Osteocyte (in vitro differentiated cells): ENCODE results near the gene DNM3. TPM values are rescaled to one million over a fixed set of nuclear protein-coding genes. Genes with fewer than 3 reads are reported as not detected.

Experiments
- DNase-seq: peaks from one replicate; pipeline ENCODE4 v3.0.0; 2021; ENCODE audit warnings: mixed read lengths; ENCODE audit not compliant: unreplicated experiment; ENCODE audit errors: extremely low spot score
- H3K27ac Mint-ChIP-seq: one replicate; pipeline ENCODE4 v1.8.0; 2021; ENCODE audit warnings: mild to moderate bottlenecking, mixed read lengths; ENCODE audit not compliant: unreplicated experiment
- H3K27me3 Mint-ChIP-seq: one replicate; pipeline ENCODE4 v1.8.0; 2021; ENCODE audit warnings: mixed read lengths; ENCODE audit not compliant: unreplicated experiment
- H3K36me3 Mint-ChIP-seq: one replicate; pipeline ENCODE4 v1.8.0; 2021; ENCODE audit warnings: mixed read lengths; ENCODE audit not compliant: unreplicated experiment
- H3K4me1 Mint-ChIP-seq: one replicate; pipeline ENCODE4 v1.8.0; 2021; ENCODE audit warnings: mixed read lengths; ENCODE audit not compliant: unreplicated experiment
- H3K4me3 Mint-ChIP-seq: one replicate; pipeline ENCODE4 v1.8.0; 2021; ENCODE audit warnings: mild to moderate bottlenecking, moderate library complexity, mixed read lengths; ENCODE audit not compliant: unreplicated experiment
- H3K9me3 Mint-ChIP-seq: one replicate; pipeline ENCODE4 v1.8.0; 2021; ENCODE audit warnings: mixed read lengths; ENCODE audit not compliant: unreplicated experiment
- total RNA-seq: library from RNA; stranded (reverse); gene quantifications from 2 replicates; pipeline ENCODE4 v1.2.1, GENCODE V29; 2021
- TF ChIP-seq, protein P1 (sequence below): fragments of 200-600 bp; sonication (generic); IDR thresholded peaks from 2 replicates; pipeline ENCODE4 v1.5.0; 2021; ENCODE audit warnings: antibody characterized with exemption, mild to moderate bottlenecking, moderate library complexity

The DNM3 gene
- total RNA-seq, 1 donor from 2014 or later = 3.7 TPM

DNA sequence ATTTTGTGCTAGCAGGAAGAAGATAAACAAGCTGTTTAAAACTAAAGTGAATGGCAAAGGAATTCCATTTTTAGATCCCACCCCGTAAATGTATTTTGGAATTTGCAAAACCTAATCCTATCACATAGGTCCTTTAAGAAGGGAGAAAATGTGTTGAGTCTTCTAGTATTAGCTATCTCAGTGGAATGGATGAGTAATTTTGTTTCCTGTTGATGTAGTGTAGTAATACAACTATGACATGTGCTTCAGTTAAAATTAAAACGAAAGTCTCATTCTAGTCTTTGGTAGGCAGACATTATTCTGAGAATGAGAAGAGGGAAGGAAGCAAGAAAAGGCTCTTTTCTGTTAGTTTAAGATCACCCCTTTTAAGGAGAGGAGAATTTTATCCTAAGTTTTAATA, 313.3 kb downstream of the DNM3 start:
- peak overlapping the region; percentile 99 for H3K27ac Mint-ChIP-seq
- no peaks in the 10 kb centered on the region for H3K27me3 Mint-ChIP-seq
- peaks cover 32% of the 10 kb centered on the region for H3K4me1 Mint-ChIP-seq
- H3K36me3 Mint-ChIP-seq = no peaks in the 10 kb centered on the region
- H3K9me3 Mint-ChIP-seq = no peaks in the 10 kb centered on the region
- TF ChIP-seq, protein P1, sequence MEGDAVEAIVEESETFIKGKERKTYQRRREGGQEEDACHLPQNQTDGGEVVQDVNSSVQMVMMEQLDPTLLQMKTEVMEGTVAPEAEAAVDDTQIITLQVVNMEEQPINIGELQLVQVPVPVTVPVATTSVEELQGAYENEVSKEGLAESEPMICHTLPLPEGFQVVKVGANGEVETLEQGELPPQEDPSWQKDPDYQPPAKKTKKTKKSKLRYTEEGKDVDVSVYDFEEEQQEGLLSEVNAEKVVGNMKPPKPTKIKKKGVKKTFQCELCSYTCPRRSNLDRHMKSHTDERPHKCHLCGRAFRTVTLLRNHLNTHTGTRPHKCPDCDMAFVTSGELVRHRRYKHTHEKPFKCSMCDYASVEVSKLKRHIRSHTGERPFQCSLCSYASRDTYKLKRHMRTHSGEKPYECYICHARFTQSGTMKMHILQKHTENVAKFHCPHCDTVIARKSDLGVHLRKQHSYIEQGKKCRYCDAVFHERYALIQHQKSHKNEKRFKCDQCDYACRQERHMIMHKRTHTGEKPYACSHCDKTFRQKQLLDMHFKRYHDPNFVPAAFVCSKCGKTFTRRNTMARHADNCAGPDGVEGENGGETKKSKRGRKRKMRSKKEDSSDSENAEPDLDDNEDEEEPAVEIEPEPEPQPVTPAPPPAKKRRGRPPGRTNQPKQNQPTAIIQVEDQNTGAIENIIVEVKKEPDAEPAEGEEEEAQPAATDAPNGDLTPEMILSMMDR = no peak
- peak overlapping the region; percentile 24 for H3K4me3 Mint-ChIP-seq
- no peak for DNase-seq

- TF ChIP-seq, protein P1 = no peak
- Mint-ChIP-seq H3K36me3 (no peaks in the 10 kb centered on the region), H3K9me3 (no peaks in the 10 kb centered on the region), H3K4me3 (no peak overlapping the region), H3K27me3 (no peaks in the 10 kb centered on the region), H3K27ac (peak overlapping the region; percentile 99), H3K4me1 (peaks cover 30% of the 10 kb centered on the region)
- DNase-seq = no peak
These were observed 314.5 kb downstream of the DNM3 start for GRCh38 chr1:172155766-172156165.

- H3K36me3 Mint-ChIP-seq = no peaks in the 10 kb centered on the region
- TF ChIP-seq, protein P1 = no peak
- H3K4me1 Mint-ChIP-seq = peaks cover 30% of the 10 kb centered on the region
- no peak for DNase-seq
- H3K27me3 Mint-ChIP-seq = no peaks in the 10 kb centered on the region
- no peak overlapping the region for H3K27ac Mint-ChIP-seq
- H3K9me3 Mint-ChIP-seq = no peaks in the 10 kb centered on the region
- H3K4me3 Mint-ChIP-seq = no peak overlapping the region
These were observed 320.9 kb downstream of the DNM3 start for GRCh38 chr1:172162236-172162635.

- H3K4me1 Mint-ChIP-seq = peaks cover 42% of the 10 kb centered on the region
- no peak overlapping the region for H3K4me3 Mint-ChIP-seq
- H3K27me3 Mint-ChIP-seq = no peaks in the 10 kb centered on the region
- TF ChIP-seq, protein P1 = no peak
- DNase-seq = no peak
- H3K27ac Mint-ChIP-seq = peak overlapping the region; percentile 91
- no peaks in the 10 kb centered on the region for H3K9me3 Mint-ChIP-seq
- no peaks in the 10 kb centered on the region for H3K36me3 Mint-ChIP-seq
These were observed 322.4 kb downstream of the DNM3 start for GRCh38 chr1:172163498-172164215.

- H3K27me3 Mint-ChIP-seq = no peaks in the 10 kb centered on the region
- H3K4me3 Mint-ChIP-seq = no peak overlapping the region
- no peaks in the 10 kb centered on the region for H3K9me3 Mint-ChIP-seq
- DNase-seq = no peak
- TF ChIP-seq, protein P1 = no peak
- no peak overlapping the region for H3K27ac Mint-ChIP-seq
- H3K36me3 Mint-ChIP-seq = no peaks in the 10 kb centered on the region
- peaks cover 53% of the 10 kb centered on the region for H3K4me1 Mint-ChIP-seq
These were observed 324.1 kb downstream of the DNM3 start for GRCh38 chr1:172165403-172165802.
